GM21447 (cell line): Measurements from ENCODE around the gene SKIDA1.

Experiments used
- ATAC-seq: cut with Tn5 transposase; IDR thresholded peaks from one replicate; pipeline ENCODE4 v1.9.1; 2021; ENCODE audit not compliant: unreplicated experiment

Gene SKIDA1

DNA sequence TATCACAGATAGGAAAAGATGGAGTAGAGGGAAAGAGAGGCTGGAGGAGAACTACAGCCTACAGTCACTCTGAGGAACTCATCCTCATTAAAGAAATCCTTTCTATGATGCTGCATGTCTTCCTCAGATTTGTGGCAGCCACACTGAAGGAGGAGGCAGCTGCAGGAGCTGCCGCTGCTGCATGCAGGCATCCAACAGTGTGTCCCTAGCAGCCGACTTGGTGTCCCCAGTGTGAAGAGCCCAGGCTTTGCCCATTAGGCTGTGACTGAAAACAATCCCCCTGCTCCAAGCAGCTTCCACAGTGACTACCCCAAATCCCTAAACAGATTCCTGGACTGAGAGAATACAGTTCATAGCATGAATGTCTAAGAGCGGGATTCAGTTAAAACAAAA lies 23.1 kb downstream of the SKIDA1 start:
- no peak for ATAC-seq

- no peak for ATAC-seq
Observed at GRCh38 chr10:21501731-21502347, 23.6 kb downstream of the SKIDA1 start.

DNA sequence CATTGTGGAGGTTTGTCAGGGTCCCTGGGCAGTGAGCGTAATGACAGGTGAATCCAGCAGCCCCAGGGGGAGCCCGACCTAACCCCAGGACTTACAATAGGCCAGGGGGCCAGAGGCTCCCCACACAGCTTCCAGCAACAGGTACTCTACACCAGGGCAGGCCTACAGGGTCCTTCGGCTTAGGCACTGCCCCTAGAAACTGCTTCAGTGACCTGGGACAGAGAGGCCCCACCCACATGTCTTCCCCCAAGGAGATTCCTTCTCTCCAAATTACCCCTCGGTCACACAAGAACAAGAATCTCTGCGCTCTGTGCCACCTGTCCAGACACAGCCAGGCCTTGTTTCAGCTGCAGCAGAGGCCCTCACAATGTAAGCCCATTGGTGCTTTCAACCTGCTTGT lies 24.4 kb downstream of the SKIDA1 start:
- ATAC-seq = no peak

DNA sequence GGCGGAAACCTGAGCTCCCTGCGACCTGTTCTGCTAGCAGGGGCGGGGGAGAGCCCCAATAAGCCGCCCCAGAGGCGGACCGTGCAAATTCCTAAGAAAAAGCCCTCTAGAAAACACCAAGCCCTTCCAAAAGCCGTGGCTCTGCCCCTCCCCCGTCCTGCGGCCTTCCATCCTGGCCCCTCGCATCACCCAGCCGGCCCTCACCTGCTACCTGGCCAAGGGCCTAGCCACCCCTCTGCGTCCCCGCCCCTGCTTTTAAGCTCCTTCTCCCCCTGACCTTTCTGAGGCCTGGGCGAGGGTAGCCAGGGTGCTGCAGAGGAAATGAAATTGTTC lies 24.9 kb downstream of the SKIDA1 start:
- ATAC-seq = no peak

- no peak for ATAC-seq
Observed at GRCh38 chr10:21499701-21500577, 25.5 kb downstream of the SKIDA1 start.

DNA sequence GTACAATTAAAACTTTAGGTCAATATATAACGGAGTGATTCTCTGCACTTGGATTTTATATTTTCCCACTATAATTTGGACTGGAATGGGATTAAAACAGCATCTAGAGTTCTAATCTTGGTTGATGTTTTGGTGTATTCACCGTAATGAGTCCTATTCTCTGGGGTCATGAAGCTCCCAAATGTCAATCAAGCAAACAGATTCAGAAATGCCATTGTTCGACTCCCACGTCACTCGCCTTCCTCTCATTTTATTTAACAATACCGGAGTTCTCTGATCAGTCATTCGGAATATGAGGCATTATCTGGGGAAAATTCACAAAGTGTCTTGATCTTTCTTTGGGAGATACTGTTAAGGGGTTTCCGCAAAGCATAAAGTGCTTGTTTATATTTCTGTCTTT lies 26.5 kb downstream of the SKIDA1 start:
- ATAC-seq = no peak

GRCh38 chr10:21498377-21498776 lies 27.1 kb downstream of the SKIDA1 start:
- ATAC-seq = no peak

DNA sequence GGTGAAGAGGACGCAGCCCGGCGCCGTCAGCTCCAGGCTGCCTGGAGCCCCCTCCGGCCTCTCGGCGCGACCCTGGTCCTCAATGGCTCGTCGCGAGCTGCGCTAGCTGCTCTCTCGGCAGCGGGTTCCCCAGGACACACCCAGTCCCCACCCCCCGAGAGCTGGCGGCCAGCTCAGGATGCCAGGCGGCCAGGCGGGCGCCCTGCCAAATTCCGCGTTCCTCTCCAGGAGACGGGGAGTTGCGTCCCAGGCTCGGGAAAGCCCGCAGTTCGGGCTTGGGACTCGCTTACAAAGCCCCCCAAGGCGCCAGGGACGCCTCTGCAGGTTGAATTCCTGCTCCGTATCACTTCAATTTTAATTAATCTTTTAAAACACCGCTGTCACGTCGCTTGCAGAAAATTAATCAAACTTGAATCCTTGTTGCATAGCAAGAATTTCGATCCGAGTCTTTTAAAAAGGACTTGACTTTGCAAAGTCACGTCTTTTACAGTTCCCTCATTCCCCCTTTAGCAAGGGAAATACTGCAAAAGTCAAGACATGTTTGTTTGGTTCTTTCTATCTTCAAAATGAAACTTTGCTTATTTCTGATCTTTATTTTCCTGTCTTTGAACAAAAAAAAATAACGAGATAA lies 28.2 kb downstream of the SKIDA1 start:
- ATAC-seq = no peak

DNA sequence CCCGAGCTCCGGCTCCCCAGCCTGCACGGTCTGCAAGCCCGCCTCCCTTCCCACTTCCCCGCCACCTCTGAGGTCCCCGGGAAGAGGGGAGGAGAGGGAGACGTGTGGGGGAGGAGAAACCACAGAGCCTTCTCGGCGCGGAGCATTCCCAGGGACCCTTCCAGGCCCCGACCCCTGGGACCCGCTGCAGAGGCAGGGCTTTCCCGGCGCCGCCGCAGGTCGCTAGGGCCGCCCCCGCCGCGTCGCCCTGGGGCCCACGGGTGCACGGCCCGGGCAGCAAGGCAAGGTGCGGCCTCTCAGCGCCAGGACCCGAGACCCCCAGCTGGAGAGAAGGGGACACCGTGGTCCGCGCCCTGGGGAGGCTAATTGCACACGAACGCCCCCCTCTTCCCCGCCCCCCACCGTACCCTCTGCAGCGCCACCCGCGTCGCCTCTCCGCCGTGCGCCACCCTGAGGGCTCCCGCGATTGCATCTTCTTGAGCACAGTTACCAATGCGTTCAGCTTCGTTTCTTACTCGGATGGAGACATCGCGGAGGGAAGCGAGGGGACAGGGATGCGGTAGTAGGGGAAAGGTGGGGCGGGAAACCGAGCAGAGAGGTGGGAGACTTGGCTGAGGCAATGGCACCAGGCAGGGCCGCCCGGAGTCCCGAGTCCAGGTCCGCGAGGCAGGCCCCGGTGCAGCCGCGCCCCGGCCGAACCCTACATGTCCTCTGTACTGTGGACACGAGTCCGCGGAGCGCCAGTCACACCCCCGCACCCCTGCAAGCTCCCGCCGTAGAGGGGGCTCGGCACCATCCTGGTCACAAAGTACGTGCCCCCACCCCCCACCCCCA lies 28.9 kb downstream of the SKIDA1 start:
- peak; percentile 55 for ATAC-seq

DNA sequence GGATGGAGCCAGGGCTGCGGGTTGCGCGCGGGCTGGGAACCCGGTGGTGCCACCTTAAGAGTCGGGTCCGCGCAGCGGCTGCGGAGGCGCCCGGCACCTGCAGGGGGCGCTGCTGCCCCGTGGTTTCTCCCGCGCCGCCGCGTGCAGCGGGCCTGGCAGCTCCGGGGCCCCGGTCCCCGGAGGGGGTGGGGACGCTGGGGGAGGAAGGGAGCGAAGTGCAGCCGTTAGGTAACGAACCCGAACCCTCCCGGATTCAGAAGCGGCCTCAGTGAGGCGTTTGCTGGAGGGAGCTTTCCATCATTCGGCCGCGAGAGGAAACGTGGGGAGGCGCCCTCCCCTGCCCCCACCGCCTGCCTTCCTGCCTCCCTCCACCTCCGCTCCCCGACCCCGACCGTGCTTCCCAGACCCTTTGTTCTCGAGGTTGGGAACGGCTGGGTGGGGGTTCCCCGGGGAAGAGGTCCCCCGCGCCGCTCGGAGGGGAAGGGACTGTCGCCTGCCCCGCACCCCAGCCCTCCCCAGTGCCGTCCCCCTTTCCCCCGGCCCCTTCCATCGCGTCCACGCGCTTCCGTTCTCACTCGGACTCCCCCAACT lies 29.6 kb downstream of the SKIDA1 start:
- peak; percentile 70 for ATAC-seq

- no peak for ATAC-seq
Observed at GRCh38 chr10:21495002-21495751, 30.3 kb downstream of the SKIDA1 start.

GRCh38 chr10:21494191-21495001 lies 31.1 kb downstream of the SKIDA1 start:
- no peak for ATAC-seq

DNA sequence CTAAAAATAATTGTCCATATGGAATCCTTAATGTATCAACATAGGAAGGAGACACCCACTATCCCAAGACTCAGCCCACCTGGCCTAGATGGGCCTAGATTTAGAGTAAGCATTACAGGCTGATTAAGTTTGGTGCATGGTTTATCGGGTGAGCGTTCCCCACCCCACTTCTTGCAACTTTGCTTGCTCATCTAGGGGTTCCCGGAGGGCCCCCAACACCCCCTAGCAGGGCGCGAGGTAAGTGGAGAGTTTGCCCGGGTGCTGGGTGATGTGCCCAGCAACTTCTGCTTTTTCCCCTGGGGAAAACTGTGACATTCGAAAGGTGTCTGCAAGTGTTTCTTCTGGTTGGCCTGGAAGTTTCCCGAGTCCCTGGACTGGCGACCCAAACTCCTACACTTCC lies 31.7 kb downstream of the SKIDA1 start:
- no peak for ATAC-seq

DNA sequence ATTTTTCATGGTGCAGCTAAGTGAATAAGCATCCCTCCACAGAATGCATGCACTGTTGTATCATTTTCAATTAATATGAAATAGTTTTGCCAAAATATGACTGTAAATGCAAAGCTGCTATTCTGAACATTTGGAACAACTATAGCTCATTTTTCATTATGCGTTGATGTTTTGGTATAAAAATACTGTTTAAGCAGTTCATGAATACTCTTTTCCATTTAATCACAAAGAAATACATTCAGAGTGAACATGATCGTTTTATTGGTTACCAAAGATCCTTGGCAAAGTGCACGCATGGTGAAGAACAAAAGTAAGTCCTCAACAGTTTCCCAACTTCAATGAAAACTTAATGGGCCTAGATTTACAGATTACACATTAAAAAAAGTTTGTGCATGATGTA lies 33.1 kb downstream of the SKIDA1 start:
- ATAC-seq = no peak

DNA sequence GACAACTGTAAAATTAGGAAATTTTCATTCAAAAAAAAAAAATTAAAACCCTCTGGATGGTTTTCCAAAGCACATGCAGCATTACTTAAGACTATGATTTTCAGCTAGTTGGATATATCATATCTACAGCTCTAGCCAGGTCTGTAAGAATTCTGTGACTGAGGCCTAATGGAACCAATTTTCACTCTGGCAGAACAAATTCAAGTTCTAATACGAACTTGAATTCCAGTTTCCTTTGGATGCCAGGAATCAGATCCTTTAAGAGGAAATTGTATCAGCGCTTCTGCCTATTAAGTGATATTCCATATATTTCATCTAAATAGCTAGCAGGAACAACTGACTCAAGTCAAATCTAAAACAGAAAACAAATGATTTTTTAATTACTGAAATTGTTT lies 34.8 kb downstream of the SKIDA1 start:
- no peak for ATAC-seq

DNA sequence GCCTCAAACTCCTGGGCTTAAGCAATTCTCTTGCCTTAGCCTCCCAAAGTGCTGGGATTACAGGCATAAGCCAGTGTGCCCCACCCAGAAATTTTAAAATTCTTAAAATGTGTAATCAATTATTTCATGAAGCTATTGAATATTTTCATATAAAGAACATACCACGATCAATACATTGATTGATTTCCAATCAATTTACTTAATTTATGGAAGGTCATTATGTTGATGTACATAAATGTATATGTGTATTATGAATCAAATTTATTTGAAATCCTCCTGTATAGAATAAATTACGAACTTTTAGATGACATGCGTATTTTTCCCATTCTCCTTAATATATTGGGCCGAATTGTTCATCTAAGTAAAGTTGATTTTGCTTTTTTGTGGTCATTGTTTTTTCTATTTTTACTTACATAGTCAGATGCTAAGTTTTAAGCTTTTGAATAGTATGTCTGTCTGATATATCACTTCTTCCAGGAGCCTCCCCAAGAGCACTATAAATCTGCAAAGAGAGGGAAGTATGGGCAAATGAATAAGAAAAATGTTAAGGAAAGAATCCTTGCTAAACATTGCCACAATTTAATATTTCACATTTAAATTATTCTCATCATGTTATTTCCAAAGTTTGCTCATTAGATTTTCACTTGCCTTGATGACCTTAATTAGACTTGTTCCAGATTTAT lies 35.3 kb downstream of the SKIDA1 start:
- ATAC-seq = no peak

DNA sequence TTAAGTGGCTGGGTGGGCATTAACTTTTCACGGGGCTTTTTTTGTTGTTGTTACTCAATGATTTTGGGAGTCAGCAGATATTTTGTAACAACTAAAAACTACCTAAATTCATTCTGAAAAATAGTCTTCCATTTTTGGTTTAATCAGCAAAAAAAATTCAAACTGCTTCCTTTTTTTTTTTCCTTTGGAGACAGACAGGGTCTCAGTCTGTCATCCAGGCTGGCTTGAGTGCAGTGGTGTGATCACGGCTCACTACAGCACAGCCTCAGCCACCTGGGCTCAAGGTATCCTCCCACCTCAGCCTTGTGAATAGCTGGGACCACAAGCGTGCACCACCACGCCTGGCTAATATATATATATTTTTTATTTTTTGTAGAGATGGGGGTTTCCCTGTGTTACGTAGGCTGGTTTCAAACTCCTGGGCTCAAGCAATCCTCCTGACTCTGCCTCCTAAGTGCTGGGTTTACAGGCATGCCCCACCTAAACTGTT lies 36.5 kb downstream of the SKIDA1 start:
- ATAC-seq = no peak

DNA sequence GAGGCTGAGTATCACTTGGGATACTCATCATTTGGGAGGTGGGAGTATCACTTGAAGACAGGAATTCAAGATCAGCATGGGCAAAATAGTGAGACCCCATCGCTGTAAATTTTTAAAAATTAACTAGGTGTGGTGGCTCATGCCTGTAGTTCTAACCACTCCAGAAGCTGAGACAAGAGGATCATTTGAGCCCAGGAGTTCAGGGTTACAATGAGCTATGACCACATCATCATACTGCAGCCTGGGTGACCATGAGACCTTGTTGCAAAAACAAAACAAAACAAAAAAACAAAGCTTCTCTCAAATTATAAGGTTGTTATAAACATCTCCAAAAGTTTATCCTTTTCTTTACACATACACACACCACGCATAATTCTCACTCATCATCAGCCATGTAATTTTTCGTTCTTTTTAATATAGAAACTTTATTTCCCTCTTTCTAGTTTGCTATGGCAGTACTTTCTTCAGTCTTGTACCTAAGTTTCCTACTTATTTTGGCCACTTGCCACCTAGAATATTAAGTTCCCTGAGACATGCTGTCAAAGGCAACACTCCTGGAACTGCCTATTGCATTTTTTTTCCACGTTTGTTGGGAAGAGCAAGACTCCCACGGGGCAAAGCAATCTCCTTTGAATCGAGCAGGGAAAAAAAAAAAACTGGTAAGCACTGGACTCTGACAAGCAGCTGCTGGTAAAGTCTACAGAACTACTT lies 37.1 kb downstream of the SKIDA1 start:
- no peak for ATAC-seq
